SU-DHL-6 (cell line): Measurements from ENCODE around the gene ZDHHC24.

Experiments used
- H2AFZ ChIP-seq: fragments of 200-600 bp; sonication (generic); 2 replicates; pipeline ENCODE4 v1.6.1; 2014; ENCODE audit warnings: low read depth, mild to moderate bottlenecking, moderate library complexity, mixed read lengths, antibody characterized with exemption, low read length; ENCODE audit not compliant: severe bottlenecking
- H3F3A ChIP-seq: fragments of 200-600 bp; shearing (Covaris generic); 2 replicates; pipeline ENCODE4 v1.6.0; 2016; ENCODE audit warnings: antibody characterized with exemption, mild to moderate bottlenecking; ENCODE audit not compliant: insufficient read depth
- H3K27ac ChIP-seq: fragments of 200-600 bp; sonication (generic); 2 replicates; pipeline ENCODE4 v1.5.1; 2016; ENCODE audit warnings: low read depth, mild to moderate bottlenecking, low read length, moderate library complexity, mixed read lengths
- H3K27me3 ChIP-seq: fragments of 200-600 bp; sonication (generic), shearing (Covaris generic); 2 replicates; pipeline ENCODE4 v1.6.0; 2014; ENCODE audit warnings: mild to moderate bottlenecking, low read length
- H3K36me3 ChIP-seq: fragments of 200-600 bp; sonication (generic); 2 replicates; pipeline ENCODE4 v1.6.1; 2014; ENCODE audit warnings: mild to moderate bottlenecking, low read length, mixed read lengths
- H3K4me2 ChIP-seq: fragments of 300-600, 200-600 bp; shearing (Covaris generic), sonication (generic); 2 replicates; pipeline ENCODE4 v1.6.0; 2014; ENCODE audit warnings: low read length, low read depth, mild to moderate bottlenecking; ENCODE audit not compliant: poor library complexity, severe bottlenecking
- H3K4me3 ChIP-seq: fragments of 200-600 bp; sonication (generic); 2 replicates; pipeline ENCODE4 v1.5.1; 2014; ENCODE audit warnings: antibody characterized with exemption, low read length, mild to moderate bottlenecking, mixed read lengths; ENCODE audit not compliant: insufficient read depth, poor library complexity, severe bottlenecking
- H3K79me2 ChIP-seq: fragments of 200-600 bp; sonication (generic); 2 replicates; pipeline ENCODE4 v1.6.1; 2014; ENCODE audit warnings: mild to moderate bottlenecking, low read length, moderate library complexity; ENCODE audit not compliant: insufficient read depth
- H3K9ac ChIP-seq: fragments of 200-600 bp; sonication (generic); 2 replicates; pipeline ENCODE4 v1.7.0; 2014; ENCODE audit warnings: mild to moderate bottlenecking, low read length
- H3K9me2 ChIP-seq: fragments of 200-600 bp; sonication (generic); replicated peaks from 2 replicates; pipeline ENCODE4 v1.6.1; 2014; ENCODE audit warnings: low read length; ENCODE audit not compliant: insufficient read depth
- H3K9me3 ChIP-seq: fragments of 200-600 bp; sonication (generic); 2 replicates; pipeline ENCODE4 v1.6.1; 2014; ENCODE audit warnings: low read length, mixed read lengths; ENCODE audit not compliant: insufficient read depth
- H4K20me1 ChIP-seq: fragments of 200-600 bp; sonication (generic); 2 replicates; pipeline ENCODE4 v1.6.1; 2014; ENCODE audit warnings: low read depth, mild to moderate bottlenecking, antibody characterized with exemption, low read length, moderate library complexity, mixed read lengths
- EZH2phosphoT487 ChIP-seq: fragments of 200-600 bp; sonication (generic), shearing (Covaris generic); conservative IDR thresholded peaks from 2 replicates; pipeline ENCODE4 v1.6.1; 2018; ENCODE audit warnings: mild to moderate bottlenecking, antibody characterized with exemption, low read length, moderate library complexity, mixed read lengths
- TF ChIP-seq, protein P1 (sequence below): fragments of 200-600 bp; sonication (generic); IDR thresholded peaks from one replicate; pipeline ENCODE4 v1.5.1; 2017; ENCODE audit warnings: antibody characterized with exemption, mild to moderate bottlenecking, low read length, moderate library complexity; ENCODE audit not compliant: insufficient read depth, poor library complexity, severe bottlenecking

The ZDHHC24 gene

DNA sequence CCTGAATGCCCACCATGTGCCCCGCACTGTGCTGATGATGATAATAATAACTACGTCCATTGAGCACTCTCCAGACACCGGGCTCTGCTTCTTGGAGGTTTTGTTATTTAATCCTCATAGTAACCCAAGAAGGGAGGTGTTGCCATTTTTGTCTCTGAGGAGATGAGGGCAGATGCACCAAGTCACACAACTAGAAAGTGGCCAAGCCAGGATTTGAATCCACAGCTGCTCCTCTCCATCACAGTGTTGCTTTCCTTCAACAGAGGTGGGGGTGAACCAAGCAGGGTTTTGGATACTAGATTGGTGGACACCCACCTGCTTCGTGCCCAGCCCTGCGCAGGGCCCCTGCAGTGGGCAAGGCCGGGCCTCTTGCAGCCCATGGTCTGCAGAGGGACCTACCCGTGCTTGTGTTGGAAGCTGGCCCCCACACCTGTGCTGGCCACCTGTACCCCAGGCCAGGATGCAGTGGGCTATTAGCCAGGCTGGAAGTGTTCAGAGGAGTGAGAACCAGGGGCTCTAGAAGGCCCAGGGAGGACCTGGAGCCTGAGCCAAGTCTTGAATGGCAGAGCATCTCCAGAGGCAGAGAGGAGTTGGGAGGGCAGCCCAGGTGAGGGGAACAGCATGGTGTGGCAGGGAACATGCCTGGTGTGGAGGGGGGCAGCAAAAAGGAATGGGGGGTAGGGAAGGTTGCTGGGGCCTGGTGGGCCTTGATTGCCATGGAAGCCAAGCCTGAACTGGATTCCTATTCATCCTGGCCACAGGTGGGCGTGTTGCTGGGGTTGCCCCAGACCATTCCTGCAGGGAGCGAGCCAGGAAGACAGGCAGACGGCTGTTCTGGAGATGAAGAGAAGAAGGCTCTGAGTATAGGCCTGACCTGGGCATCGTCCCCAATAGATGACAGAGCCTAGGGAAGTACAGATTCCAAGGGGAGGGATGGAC lies 68.3 kb downstream of the ZDHHC24 start:
- Histone ChIP-seq H3K27me3 (no peaks in the 10 kb centered on the region), H3K9me3 (no peaks in the 10 kb centered on the region), H3F3A (no peaks in the 10 kb centered on the region), H3K9ac (no peak overlapping the region), H2AFZ (no peak overlapping the region), H3K9me2 (no peaks in the 10 kb centered on the region), H3K4me2 (no peak overlapping the region), H3K36me3 (no peaks in the 10 kb centered on the region), H3K79me2 (0 out of 2 replicates have a peak, but pooled peaks cover 11% of the 10 kb centered on the region), H3K4me3 (no peak overlapping the region), H4K20me1 (no peaks in the 10 kb centered on the region), H3K27ac (no peak overlapping the region)
- TF ChIP-seq, protein P1, sequence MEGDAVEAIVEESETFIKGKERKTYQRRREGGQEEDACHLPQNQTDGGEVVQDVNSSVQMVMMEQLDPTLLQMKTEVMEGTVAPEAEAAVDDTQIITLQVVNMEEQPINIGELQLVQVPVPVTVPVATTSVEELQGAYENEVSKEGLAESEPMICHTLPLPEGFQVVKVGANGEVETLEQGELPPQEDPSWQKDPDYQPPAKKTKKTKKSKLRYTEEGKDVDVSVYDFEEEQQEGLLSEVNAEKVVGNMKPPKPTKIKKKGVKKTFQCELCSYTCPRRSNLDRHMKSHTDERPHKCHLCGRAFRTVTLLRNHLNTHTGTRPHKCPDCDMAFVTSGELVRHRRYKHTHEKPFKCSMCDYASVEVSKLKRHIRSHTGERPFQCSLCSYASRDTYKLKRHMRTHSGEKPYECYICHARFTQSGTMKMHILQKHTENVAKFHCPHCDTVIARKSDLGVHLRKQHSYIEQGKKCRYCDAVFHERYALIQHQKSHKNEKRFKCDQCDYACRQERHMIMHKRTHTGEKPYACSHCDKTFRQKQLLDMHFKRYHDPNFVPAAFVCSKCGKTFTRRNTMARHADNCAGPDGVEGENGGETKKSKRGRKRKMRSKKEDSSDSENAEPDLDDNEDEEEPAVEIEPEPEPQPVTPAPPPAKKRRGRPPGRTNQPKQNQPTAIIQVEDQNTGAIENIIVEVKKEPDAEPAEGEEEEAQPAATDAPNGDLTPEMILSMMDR, result no peak
- TF ChIP-seq EZH2phosphoT487, result no peak

DNA sequence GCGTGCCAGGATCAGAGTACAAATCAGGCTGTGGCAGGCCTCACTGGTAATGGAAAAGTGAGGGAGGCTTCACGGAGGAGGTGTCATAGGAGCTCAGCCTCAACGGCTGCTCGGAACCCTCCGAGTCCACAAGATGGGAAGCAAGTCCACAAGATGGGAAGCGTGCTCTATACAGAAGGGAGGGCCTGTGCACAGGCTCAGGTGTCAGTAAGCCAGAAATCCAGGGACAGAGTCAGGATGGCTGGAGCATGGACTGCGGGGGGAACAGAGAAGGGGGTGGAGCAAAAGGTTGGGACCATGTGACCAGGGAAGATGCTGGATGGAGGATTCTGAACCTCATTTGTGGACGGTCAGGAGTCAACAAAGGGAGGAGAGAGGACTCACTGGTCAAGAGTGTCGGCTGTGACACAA lies 69.0 kb downstream of the ZDHHC24 start:
- no peaks in the 10 kb centered on the region for H3K36me3 ChIP-seq
- no peak overlapping the region for H3K27ac ChIP-seq
- no peak overlapping the region for H3K4me2 ChIP-seq
- no peak overlapping the region for H3K4me3 ChIP-seq
- TF ChIP-seq, protein P1, result no peak
- TF ChIP-seq EZH2phosphoT487, result no peak
- no peaks in the 10 kb centered on the region for H3F3A ChIP-seq
- no peaks in the 10 kb centered on the region for H4K20me1 ChIP-seq
- no peak overlapping the region for H2AFZ ChIP-seq
- H3K27me3 ChIP-seq, result no peaks in the 10 kb centered on the region
- no peak overlapping the region for H3K9ac ChIP-seq
- H3K9me2 ChIP-seq, result no peaks in the 10 kb centered on the region
- H3K9me3 ChIP-seq, result no peaks in the 10 kb centered on the region
- H3K79me2 ChIP-seq, result 0 out of 2 replicates have a peak, but pooled peaks cover 11% of the 10 kb centered on the region

DNA sequence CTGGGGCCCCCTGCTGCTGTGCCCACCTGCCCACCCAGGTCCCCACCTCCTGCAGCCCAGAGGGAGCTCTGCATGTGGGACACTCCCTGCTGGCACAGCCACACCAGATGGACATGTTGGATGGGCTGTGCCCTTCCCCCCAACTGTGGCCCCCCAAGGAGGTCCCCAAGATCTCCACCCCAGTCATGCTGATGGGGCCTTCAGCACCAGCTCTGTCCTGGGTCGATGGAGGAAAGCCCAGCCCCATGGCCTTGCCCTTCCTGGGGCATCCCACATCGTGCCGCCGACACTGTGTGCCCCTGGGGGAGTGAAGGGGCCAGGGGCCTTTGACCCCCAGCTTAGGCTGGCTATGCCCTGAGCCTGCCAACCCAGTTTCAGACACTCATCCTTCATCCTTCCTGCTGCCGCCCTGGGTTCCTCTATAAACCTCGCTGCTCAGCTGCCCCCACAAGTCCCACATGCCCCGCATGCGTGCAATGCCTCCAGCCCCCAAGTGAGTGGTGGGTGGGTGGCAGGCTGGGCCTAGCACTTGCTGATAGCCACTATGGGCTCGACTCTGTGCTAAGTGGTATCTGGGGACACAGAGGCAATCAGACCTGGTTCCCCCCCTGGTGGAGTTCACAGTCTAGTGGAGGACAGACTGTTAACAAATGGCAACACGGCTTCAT lies 69.5 kb downstream of the ZDHHC24 start:
- Histone ChIP-seq H3F3A (no peaks in the 10 kb centered on the region), H4K20me1 (no peaks in the 10 kb centered on the region), H3K79me2 (0 out of 2 replicates have a peak, but pooled peaks cover 11% of the 10 kb centered on the region), H3K36me3 (no peaks in the 10 kb centered on the region), H3K27me3 (no peaks in the 10 kb centered on the region), H3K4me3 (no peak overlapping the region), H3K9ac (no peak overlapping the region), H3K27ac (no peak overlapping the region), H3K4me2 (no peak overlapping the region), H3K9me3 (no peaks in the 10 kb centered on the region), H3K9me2 (no peaks in the 10 kb centered on the region), H2AFZ (no peak overlapping the region)
- TF ChIP-seq, protein P1, result no peak
- TF ChIP-seq EZH2phosphoT487, result no peak
